ENCODE results near the gene URGCP. TPM values are rescaled to one million over a fixed set of nuclear protein-coding genes. Genes with fewer than 3 reads are reported as not detected.

The URGCP gene
- total and polyA plus RNA-seq, 4 donors: 9.1 to 46.7 (median 31.1) TPM

DNA sequence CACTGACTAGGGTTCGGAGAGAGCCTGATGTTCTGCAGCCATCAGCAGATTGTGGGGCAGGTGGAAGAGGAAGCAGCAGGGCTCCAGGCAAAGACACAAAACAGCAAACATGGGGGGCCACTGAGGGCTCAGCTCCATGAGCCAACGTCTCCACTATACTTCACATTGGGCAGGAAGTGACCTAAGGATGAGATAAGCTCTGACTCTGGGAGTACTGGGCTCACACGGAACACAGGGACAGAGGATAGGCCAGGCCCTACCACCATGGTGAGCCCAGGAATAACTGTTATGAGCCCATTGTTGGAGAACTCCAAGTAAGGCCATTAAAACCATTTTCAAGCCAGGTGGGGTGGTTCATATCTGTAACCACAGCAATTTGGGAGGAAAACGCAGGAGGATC, 22.2 kb downstream of the URGCP start:
- Histone ChIP-seq H3K27me3 (ENCODE audit: control insufficient read depth in 1 of 2, insufficient read depth in 2 of 2, low read length in 1 of 2) (no peaks in the 10 kb centered on the region), H3K36me3 (ENCODE audit: control insufficient read depth in 1 of 2, insufficient read depth in 2 of 2, low read length in 1 of 2) (no peaks in the 10 kb centered on the region), H3K9me3 (ENCODE audit: control insufficient read depth, low read length) (no peaks in the 10 kb centered on the region), H3K4me3 (ENCODE audit: low read length in 2 of 2) (no peak overlapping the region), H3K4me1 (ENCODE audit: control insufficient read depth in 1 of 2, insufficient read depth in 2 of 2, low read length in 2 of 2) (peaks cover 0 to 3% of the 10 kb centered on the region in 2 donors), H3K27ac (ENCODE audit: low read depth in 1 of 2, low read length in 2 of 2) (no peak overlapping the region)
- WGBS, 2 donors: 74 to 76% methylated on average over 4 of the region's 4 CpGs
- DNase-seq (no peak), ATAC-seq (ENCODE audit: low FRiP score) (no peak)
- intact Hi-C loops (cut with DNase I): no loop called here

DNA sequence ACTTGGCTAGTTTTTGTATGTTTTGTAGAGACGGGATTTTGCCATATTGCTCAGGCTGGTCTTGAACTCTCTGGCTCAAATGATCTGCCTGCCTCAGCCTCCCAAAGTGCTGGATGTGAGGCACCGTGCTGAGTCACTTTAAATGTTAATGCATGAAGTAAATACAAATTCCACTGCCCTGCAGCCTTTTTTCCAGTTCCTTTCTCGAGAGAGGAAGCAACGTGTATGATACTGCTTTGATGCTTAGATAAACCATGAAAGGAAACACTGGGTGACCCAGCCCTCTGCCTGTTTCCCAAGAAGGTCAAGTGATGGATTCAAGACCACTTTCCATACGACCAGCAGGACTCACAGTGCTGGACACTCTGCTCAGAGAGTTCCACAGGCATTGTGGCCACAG, 25.8 kb downstream of the URGCP start:
- Histone ChIP-seq H3K4me1 (ENCODE audit: control insufficient read depth in 1 of 2, insufficient read depth in 2 of 2, low read length in 2 of 2) (peaks cover 0 to 3% of the 10 kb centered on the region in 2 donors), H3K27ac (ENCODE audit: low read depth in 1 of 2, low read length in 2 of 2) (no peak overlapping the region), H3K9me3 (ENCODE audit: control insufficient read depth, low read length) (no peaks in the 10 kb centered on the region), H3K36me3 (ENCODE audit: control insufficient read depth in 1 of 2, insufficient read depth in 2 of 2, low read length in 1 of 2) (peaks cover 0 to 2% of the 10 kb centered on the region in 2 donors), H3K27me3 (ENCODE audit: control insufficient read depth in 1 of 2, insufficient read depth in 2 of 2, low read length in 1 of 2) (no peaks in the 10 kb centered on the region), H3K4me3 (ENCODE audit: low read length in 2 of 2) (no peak overlapping the region)
- intact Hi-C loops (cut with DNase I): no loop called here
- ATAC-seq (ENCODE audit: low FRiP score) (no peak), DNase-seq (no peak)
- 74 to 83% methylated on average over 5 of the region's 5 CpGs for WGBS, 2 donors

DNA sequence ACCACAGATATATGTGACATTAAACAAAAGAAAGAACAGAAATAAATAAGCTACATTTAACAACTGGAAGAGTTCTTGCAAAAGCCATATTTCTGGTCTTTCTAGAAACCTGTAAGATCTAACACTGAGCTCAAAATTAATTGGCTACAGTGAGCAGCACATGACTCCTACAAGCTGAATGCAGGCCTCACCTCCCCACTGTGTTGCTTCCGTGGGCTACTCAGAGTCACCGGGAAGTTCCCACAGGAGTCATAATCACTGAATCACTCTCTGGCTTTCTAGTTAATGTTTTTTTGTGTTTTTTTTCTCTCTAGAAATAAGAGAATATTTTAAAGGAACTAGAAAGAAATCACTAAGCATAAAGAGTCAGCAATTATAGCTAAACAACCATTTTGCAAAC, 26.9 kb downstream of the URGCP start:
- no peak for DNase-seq
- ATAC-seq (ENCODE audit: low FRiP score): no peak
- intact Hi-C loops (cut with DNase I): no loop called here
- peaks cover 0 to 3% of the 10 kb centered on the region in 2 donors for H3K4me1 ChIP-seq (ENCODE audit: control insufficient read depth in 1 of 2, insufficient read depth in 2 of 2, low read length in 2 of 2)
- H3K27me3 ChIP-seq (ENCODE audit: control insufficient read depth in 1 of 2, insufficient read depth in 2 of 2, low read length in 1 of 2): no peaks in the 10 kb centered on the region
- peak overlapping the region in 1 of 2 donors; percentile 84 for H3K27ac ChIP-seq (ENCODE audit: low read depth in 1 of 2, low read length in 2 of 2)
- H3K4me3 ChIP-seq (ENCODE audit: low read length in 2 of 2): no peak overlapping the region
- peaks cover 0 to 2% of the 10 kb centered on the region in 2 donors for H3K36me3 ChIP-seq (ENCODE audit: control insufficient read depth in 1 of 2, insufficient read depth in 2 of 2, low read length in 1 of 2)
- WGBS, 2 donors: 11 to 19% methylated on average over 2 of the region's 2 CpGs
- no peaks in the 10 kb centered on the region for H3K9me3 ChIP-seq (ENCODE audit: control insufficient read depth, low read length)

DNA sequence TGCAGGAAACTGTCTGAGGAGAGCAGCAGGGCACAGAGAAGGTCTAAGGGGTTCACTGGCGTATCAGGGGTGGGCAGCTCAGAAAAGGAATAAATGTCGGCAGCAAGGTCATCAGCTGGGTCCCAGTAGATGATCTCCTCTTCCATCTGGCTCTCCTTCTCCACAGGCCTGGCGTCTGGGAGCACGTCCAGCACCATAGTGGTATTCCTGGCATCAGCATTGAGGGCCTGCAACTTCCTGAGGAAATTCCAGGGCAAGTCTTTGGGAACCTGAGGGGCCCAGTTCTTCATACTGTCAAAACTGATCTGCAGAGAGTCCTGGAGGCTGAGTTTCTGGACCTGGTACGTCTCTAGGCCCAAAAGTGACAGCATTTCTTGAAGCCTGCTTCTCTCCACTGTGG, 27.5 kb downstream of the URGCP start:
- Histone ChIP-seq H3K4me1 (ENCODE audit: control insufficient read depth in 1 of 2, insufficient read depth in 2 of 2, low read length in 2 of 2) (peaks cover 0 to 3% of the 10 kb centered on the region in 2 donors), H3K27ac (ENCODE audit: low read depth in 1 of 2, low read length in 2 of 2) (peak overlapping the region in 1 of 2 donors; percentile 84), H3K36me3 (ENCODE audit: control insufficient read depth in 1 of 2, insufficient read depth in 2 of 2, low read length in 1 of 2) (peaks cover 0 to 2% of the 10 kb centered on the region in 2 donors), H3K9me3 (ENCODE audit: control insufficient read depth, low read length) (no peaks in the 10 kb centered on the region), H3K27me3 (ENCODE audit: control insufficient read depth in 1 of 2, insufficient read depth in 2 of 2, low read length in 1 of 2) (no peaks in the 10 kb centered on the region), H3K4me3 (ENCODE audit: low read length in 2 of 2) (no peak overlapping the region)
- WGBS, 2 donors: 26 to 28% methylated on average over 5 of the region's 5 CpGs
- ATAC-seq (ENCODE audit: low FRiP score) (no peak), DNase-seq (peak in 1 of 2 donors; percentile 70)
- intact Hi-C loops (cut with DNase I): no loop called here

DNA sequence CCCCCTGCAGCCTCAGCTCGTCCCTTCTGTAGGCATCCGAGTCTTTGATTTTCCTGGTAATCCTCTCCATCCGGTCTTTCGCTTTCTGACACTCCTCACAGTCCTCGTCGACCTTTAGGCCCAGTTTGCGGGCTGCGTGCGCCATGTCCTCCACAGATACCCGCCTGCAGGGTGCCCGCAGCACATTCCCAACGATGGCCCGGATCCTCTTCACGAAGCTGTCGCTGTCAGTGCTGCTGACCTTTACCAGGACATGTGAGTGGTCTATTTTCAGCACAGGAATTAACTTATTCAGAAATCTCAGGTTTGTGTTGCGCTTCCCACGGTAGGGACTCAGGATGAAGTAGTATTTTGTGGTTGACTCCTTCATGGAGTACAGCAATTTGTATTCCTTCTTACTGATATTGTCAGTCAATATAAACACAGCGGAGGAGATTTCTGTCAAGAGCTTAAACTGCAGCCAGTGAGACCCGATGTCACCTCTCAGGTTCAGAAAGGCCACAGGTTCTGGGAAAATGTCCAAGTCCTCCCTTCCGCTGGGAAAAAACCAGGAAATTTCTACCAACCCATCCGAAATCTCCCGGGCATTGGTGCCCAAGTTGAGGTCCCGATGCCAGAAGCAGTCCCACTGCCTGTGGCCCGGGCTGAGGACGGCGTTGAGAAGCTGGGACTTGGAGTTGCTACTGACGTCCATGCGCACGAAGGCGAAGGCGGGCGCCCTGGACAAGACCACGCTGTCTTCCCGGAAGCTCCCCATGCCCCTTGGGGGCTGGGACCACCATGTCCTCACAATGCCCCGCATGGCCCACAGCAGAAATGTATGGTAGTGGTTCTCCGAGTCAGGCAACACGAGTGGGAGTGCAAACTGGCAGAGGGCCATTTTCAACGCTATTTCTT, 28.2 kb downstream of the URGCP start:
- H3K9me3 ChIP-seq (ENCODE audit: control insufficient read depth, low read length): no peaks in the 10 kb centered on the region
- ATAC-seq (ENCODE audit: low FRiP score): no peak
- no peak overlapping the region for H3K4me3 ChIP-seq (ENCODE audit: low read length in 2 of 2)
- intact Hi-C loops (cut with DNase I): no loop called here
- DNase-seq: no peak
- 86 to 89% methylated on average over 38 of the region's 38 CpGs for WGBS, 2 donors
- no peaks in the 10 kb centered on the region for H3K27me3 ChIP-seq (ENCODE audit: control insufficient read depth in 1 of 2, insufficient read depth in 2 of 2, low read length in 1 of 2)
- H3K4me1 ChIP-seq (ENCODE audit: control insufficient read depth in 1 of 2, insufficient read depth in 2 of 2, low read length in 2 of 2): peaks cover 0 to 3% of the 10 kb centered on the region in 2 donors
- H3K36me3 ChIP-seq (ENCODE audit: control insufficient read depth in 1 of 2, insufficient read depth in 2 of 2, low read length in 1 of 2): peaks cover 0 to 2% of the 10 kb centered on the region in 2 donors
- H3K27ac ChIP-seq (ENCODE audit: low read depth in 1 of 2, low read length in 2 of 2): peak overlapping the region in 1 of 2 donors; percentile 56

DNA sequence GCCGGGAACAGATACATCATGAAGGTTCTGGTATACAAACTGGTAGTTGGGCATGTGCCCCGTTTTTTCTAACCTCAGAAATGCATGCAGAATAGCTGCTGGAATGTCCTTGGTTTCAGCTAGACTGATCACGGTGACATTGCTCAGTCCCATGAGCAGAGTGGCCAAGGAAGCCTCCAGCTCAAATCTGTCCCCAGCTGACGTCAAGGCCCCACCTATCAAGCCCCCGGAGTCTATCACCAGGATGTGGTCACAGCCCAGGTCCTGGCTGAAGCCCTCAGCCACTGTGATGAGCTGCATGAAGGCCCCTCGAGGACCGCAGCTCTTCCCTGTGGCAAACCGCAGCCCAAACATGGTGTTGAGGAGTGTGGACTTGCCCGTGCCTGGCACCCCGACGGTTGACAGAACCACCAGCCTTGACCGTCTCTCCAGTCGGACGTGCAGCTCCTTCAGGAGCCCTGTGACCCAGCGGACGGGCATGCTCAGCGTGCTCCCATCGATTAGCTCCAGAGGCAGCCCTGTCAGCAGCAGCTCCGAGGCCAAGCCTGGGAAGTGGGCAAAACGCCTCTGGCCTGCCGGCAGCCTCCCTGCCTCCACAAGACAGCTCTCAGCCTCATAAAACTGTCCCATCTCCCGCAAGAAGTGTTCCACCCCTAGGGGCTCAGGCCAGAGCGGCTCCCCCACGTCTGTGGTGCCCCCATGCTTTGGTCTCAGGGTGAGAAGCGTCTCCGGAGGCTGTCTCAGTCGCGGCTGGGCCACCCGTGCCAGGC, 29.2 kb downstream of the URGCP start:
- no peaks in the 10 kb centered on the region for H3K9me3 ChIP-seq (ENCODE audit: control insufficient read depth, low read length)
- H3K27me3 ChIP-seq (ENCODE audit: control insufficient read depth in 1 of 2, insufficient read depth in 2 of 2, low read length in 1 of 2): no peaks in the 10 kb centered on the region
- WGBS, 2 donors: 89 to 94% methylated on average over 25 to 29 of the region's 29 CpGs
- H3K27ac ChIP-seq (ENCODE audit: low read depth in 1 of 2, low read length in 2 of 2): no peak overlapping the region
- no peak overlapping the region for H3K4me3 ChIP-seq (ENCODE audit: low read length in 2 of 2)
- peaks cover 0 to 3% of the 10 kb centered on the region in 2 donors for H3K4me1 ChIP-seq (ENCODE audit: control insufficient read depth in 1 of 2, insufficient read depth in 2 of 2, low read length in 2 of 2)
- peak in 1 of 2 donors; percentile 72 for DNase-seq
- peaks cover 0 to 2% of the 10 kb centered on the region in 2 donors for H3K36me3 ChIP-seq (ENCODE audit: control insufficient read depth in 1 of 2, insufficient read depth in 2 of 2, low read length in 1 of 2)
- no peak for ATAC-seq (ENCODE audit: low FRiP score)
- intact Hi-C loops (cut with DNase I): no loop called here

DNA sequence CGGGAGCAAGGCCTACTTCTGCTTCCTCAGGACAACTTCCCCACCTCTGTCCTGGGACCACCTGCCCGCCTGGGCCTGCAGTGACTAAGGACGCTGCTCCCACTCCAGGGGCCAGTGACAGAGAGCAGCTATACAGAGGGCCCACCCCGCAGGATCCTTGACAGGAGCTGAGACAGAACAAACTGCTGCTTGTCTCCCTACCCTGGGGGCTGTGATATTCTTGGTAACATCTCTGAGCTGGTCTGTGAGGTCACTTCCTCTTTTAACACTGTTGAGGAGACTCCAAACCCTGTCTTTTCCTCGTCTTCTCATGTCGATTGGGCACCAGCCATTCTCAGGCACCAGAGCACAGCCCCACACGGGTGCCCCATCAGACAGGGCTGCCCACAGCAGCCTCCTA, 30.2 kb downstream of the URGCP start:
- H3K27me3 ChIP-seq (ENCODE audit: control insufficient read depth in 1 of 2, insufficient read depth in 2 of 2, low read length in 1 of 2): no peaks in the 10 kb centered on the region
- no peak overlapping the region for H3K4me3 ChIP-seq (ENCODE audit: low read length in 2 of 2)
- H3K9me3 ChIP-seq (ENCODE audit: control insufficient read depth, low read length): no peaks in the 10 kb centered on the region
- WGBS, 2 donors: 87 to 96% methylated on average over 7 of the region's 7 CpGs
- H3K27ac ChIP-seq (ENCODE audit: low read depth in 1 of 2, low read length in 2 of 2): no peak overlapping the region
- no peaks in the 10 kb centered on the region for H3K4me1 ChIP-seq (ENCODE audit: control insufficient read depth in 1 of 2, insufficient read depth in 2 of 2, low read length in 2 of 2)
- H3K36me3 ChIP-seq (ENCODE audit: control insufficient read depth in 1 of 2, insufficient read depth in 2 of 2, low read length in 1 of 2): peaks cover 0 to 2% of the 10 kb centered on the region in 2 donors
- intact Hi-C loops (cut with DNase I): no loop called here
- DNase-seq (no peak), ATAC-seq (ENCODE audit: low FRiP score) (no peak)

DNA sequence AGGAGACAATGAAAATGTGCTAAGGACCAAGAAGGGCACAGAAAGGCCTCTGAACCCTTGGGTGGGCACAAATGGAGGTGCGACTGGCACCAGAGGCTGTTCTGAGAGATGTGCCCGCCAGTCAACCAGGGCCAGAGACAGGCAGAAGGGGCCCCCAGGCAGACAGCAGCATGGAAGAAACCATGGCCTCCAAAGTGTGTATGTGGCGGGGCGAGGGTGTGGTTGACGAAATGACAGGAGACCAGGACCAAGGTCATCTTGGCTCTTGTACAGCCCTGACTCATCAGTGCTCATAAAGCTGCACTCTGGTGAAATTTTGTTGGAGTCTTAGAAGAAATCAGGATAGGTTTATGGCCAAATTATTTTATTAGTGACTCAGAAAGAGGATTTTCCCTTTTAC, 33.1 kb downstream of the URGCP start:
- no peak for ATAC-seq (ENCODE audit: low FRiP score)
- 86 to 87% methylated on average over 5 of the region's 5 CpGs for WGBS, 2 donors
- H3K36me3 ChIP-seq (ENCODE audit: control insufficient read depth in 1 of 2, insufficient read depth in 2 of 2, low read length in 1 of 2): peaks cover 0 to 2% of the 10 kb centered on the region in 2 donors
- H3K4me3 ChIP-seq (ENCODE audit: low read length in 2 of 2): no peak overlapping the region
- H3K27ac ChIP-seq (ENCODE audit: low read depth in 1 of 2, low read length in 2 of 2): peak overlapping the region in 1 of 2 donors; percentile 53
- no peaks in the 10 kb centered on the region for H3K27me3 ChIP-seq (ENCODE audit: control insufficient read depth in 1 of 2, insufficient read depth in 2 of 2, low read length in 1 of 2)
- H3K9me3 ChIP-seq (ENCODE audit: control insufficient read depth, low read length): no peaks in the 10 kb centered on the region
- H3K4me1 ChIP-seq (ENCODE audit: control insufficient read depth in 1 of 2, insufficient read depth in 2 of 2, low read length in 2 of 2): no peaks in the 10 kb centered on the region
- intact Hi-C loops (cut with DNase I): loop anchor here in 1 of 2 donors (5.0 kb wide), 1 partner anchor 54 kb away; the partner anchor contains the start of gene UBE2D4
- DNase-seq: peak; percentile 70 to 85

All from aorta (tissue), 5 donors.